Measurements from ENCODE around the gene NLK. TPM values are rescaled to one million over a fixed set of nuclear protein-coding genes. Genes with fewer than 3 reads are reported as not detected.
"Not testable (repeated sequence)": the region's sequence is repeated elsewhere in the genome, so short reads cannot be mapped to it uniquely, and the experiment has no call there.

The NLK gene
- total RNA-seq, 1 donor from 2014 or later: 17.6 TPM

GRCh38 chr17:28226563-28227315 is 184.3 kb downstream of the NLK start:
- intact Hi-C loops (cut with micrococcal nuclease): loop anchor here (2.0 to 5.0 kb wide), 2 partner anchors 92 to 111 kb away; partner anchors contain the start of genes IFT20, TMEM97 and TNFAIP1

GRCh38 chr17:28227316-28228108 is 185.0 kb downstream of the NLK start:
- intact Hi-C loops (cut with micrococcal nuclease): loop anchor here (2.0 to 5.0 kb wide), 2 partner anchors 91 to 110 kb away; partner anchors contain the start of genes IFT20, TMEM97 and TNFAIP1

- intact Hi-C loops (cut with micrococcal nuclease): loop anchor here (5.0 kb wide), 1 partner anchor 109 kb away; the partner anchor contains the start of genes IFT20 and TNFAIP1
Observed at GRCh38 chr17:28228109-28228840, 185.8 kb downstream of the NLK start.

GRCh38 chr17:28228986-28229729 is 186.7 kb downstream of the NLK start:
- intact Hi-C loops (cut with micrococcal nuclease): loop anchor here (5.0 kb wide), 1 partner anchor 108 kb away; the partner anchor contains the start of genes IFT20 and TNFAIP1

- intact Hi-C loops (cut with micrococcal nuclease): loop anchor here (5.0 kb wide), 1 partner anchor 47 kb away; no protein-coding TSS in a partner anchor
Observed at GRCh38 chr17:28230011-28230410, 187.5 kb downstream of the NLK start.

GRCh38 chr17:28230607-28231006 is 188.1 kb downstream of the NLK start:
- intact Hi-C loops (cut with micrococcal nuclease): loop anchor here (5.0 kb wide), 1 partner anchor 47 kb away; no protein-coding TSS in a partner anchor

GRCh38 chr17:28231624-28232023 is 189.1 kb downstream of the NLK start:
- intact Hi-C loops (cut with micrococcal nuclease): loop anchor here (2.0 to 5.0 kb wide), 2 partner anchors 46 to 185 kb away; no protein-coding TSS in a partner anchor

- intact Hi-C loops (cut with micrococcal nuclease): loop anchor here (2.0 to 5.0 kb wide), 2 partner anchors 44 to 184 kb away; no protein-coding TSS in a partner anchor
Observed at GRCh38 chr17:28232966-28233870, 190.7 kb downstream of the NLK start.

GRCh38 chr17:28233872-28234856 is 191.7 kb downstream of the NLK start:
- intact Hi-C loops (cut with micrococcal nuclease): loop anchor here (2.0 to 5.0 kb wide), 2 partner anchors 43 to 183 kb away; no protein-coding TSS in a partner anchor

- intact Hi-C loops (cut with micrococcal nuclease): not testable (repeated sequence)
Observed at GRCh38 chr17:28235066-28235700, 192.7 kb downstream of the NLK start.

GRCh38 chr17:28236033-28236653 is 193.7 kb downstream of the NLK start:
- intact Hi-C loops (cut with micrococcal nuclease): not testable (repeated sequence)

GRCh38 chr17:28238547-28239270 is 196.2 kb downstream of the NLK start:
- intact Hi-C loops (cut with micrococcal nuclease): not testable (repeated sequence)

- intact Hi-C loops (cut with micrococcal nuclease): no loop called here
Observed at GRCh38 chr17:28239271-28239624, 196.8 kb downstream of the NLK start.

GRCh38 chr17:28240688-28241340 is 198.3 kb downstream of the NLK start:
- intact Hi-C loops (cut with micrococcal nuclease): no loop called here

GRCh38 chr17:28242791-28243190 is 200.3 kb downstream of the NLK start:
- intact Hi-C loops (cut with micrococcal nuclease): no loop called here

GRCh38 chr17:28243268-28243667 is 200.8 kb downstream of the NLK start:
- intact Hi-C loops (cut with micrococcal nuclease): not testable (repeated sequence)
